DOHH2 (cell line): ENCODE results near the gene NLGN1.

Experiments used
- H3F3A ChIP-seq: fragments of 200-600 bp; sonication (generic), shearing (Covaris generic); 2 replicates; pipeline ENCODE4 v1.6.0; 2016; ENCODE audit warnings: antibody characterized with exemption, mild to moderate bottlenecking; ENCODE audit not compliant: control insufficient read depth, insufficient read depth
- H3K27ac ChIP-seq: fragments of 200-600 bp; sonication (generic); 2 replicates; pipeline ENCODE4 v1.5.1; 2014; ENCODE audit warnings: low read depth, mild to moderate bottlenecking, low read length, moderate library complexity
- H3K27me3 ChIP-seq: fragments of 200-600 bp; sonication (generic); 2 replicates; pipeline ENCODE4 v1.6.1; 2014; ENCODE audit warnings: mild to moderate bottlenecking, low read length, mixed read lengths; ENCODE audit not compliant: control insufficient read depth
- H3K36me3 ChIP-seq: fragments of 200-600 bp; sonication (generic); 2 replicates; pipeline ENCODE4 v1.6.1; 2014; ENCODE audit warnings: mild to moderate bottlenecking, low read length, moderate library complexity, mixed read lengths; ENCODE audit not compliant: control insufficient read depth
- H3K4me1 ChIP-seq: fragments of 200-600 bp; sonication (generic); 2 replicates; pipeline ENCODE4 v1.6.1; 2014; ENCODE audit warnings: mild to moderate bottlenecking, low read length, mixed read lengths; ENCODE audit not compliant: control insufficient read depth
- H3K4me2 ChIP-seq: fragments of 200-600 bp; sonication (generic); 2 replicates; pipeline ENCODE4 v1.6.0; 2014; ENCODE audit warnings: mild to moderate bottlenecking, low read length, moderate library complexity
- H3K4me3 ChIP-seq: fragments of 200-600 bp; sonication (generic); 2 replicates; pipeline ENCODE4 v1.5.1; 2014; ENCODE audit warnings: mild to moderate bottlenecking, low read length, mixed read lengths
- H3K79me2 ChIP-seq: fragments of 200-600 bp; sonication (generic); 2 replicates; pipeline ENCODE4 v1.6.1; 2014; ENCODE audit warnings: mild to moderate bottlenecking, low read length, mixed read lengths; ENCODE audit not compliant: control insufficient read depth
- H3K9me2 ChIP-seq: fragments of 200-600 bp; sonication (generic); replicated peaks from 2 replicates; pipeline ENCODE4 v1.6.1; 2014; ENCODE audit warnings: mild to moderate bottlenecking, low read length, mixed read lengths; ENCODE audit not compliant: control insufficient read depth
- H3K9me3 ChIP-seq: fragments of 200-600 bp; sonication (generic); 2 replicates; pipeline ENCODE4 v1.6.1; 2014; ENCODE audit warnings: antibody characterized with exemption, low read length, mixed read lengths; ENCODE audit not compliant: control insufficient read depth, insufficient read depth
- H4K20me1 ChIP-seq: fragments of 200-600 bp; sonication (generic); 2 replicates; pipeline ENCODE4 v1.6.0; 2014; ENCODE audit warnings: low read depth, mild to moderate bottlenecking, antibody characterized with exemption, low read length, moderate library complexity; ENCODE audit not compliant: control insufficient read depth, insufficient read depth
- EZH2phosphoT487 ChIP-seq: fragments of 200-600 bp; sonication (generic); IDR thresholded peaks from 2 replicates; pipeline ENCODE4 v1.6.1; 2017; ENCODE audit warnings: borderline replicate concordance, mild to moderate bottlenecking, antibody characterized with exemption, low read length, moderate library complexity, mixed read lengths
- TF ChIP-seq, protein P1 (sequence below): fragments of 200-600 bp; sonication (generic); IDR thresholded peaks from one replicate; pipeline ENCODE4 v1.5.1; 2014; ENCODE audit warnings: antibody characterized with exemption, mild to moderate bottlenecking, low read depth, low read length; ENCODE audit not compliant: poor library complexity, severe bottlenecking

NLGN1 gene

GRCh38 chr3:173735841-173736240 is 338.3 kb downstream of the NLGN1 start:
- Histone ChIP-seq H3K4me2 (no peak overlapping the region), H3K79me2 (no peaks in the 10 kb centered on the region), H3K36me3 (no peaks in the 10 kb centered on the region), H3K4me3 (no peak overlapping the region), H3K27me3 (no peaks in the 10 kb centered on the region), H3K9me2 (no peaks in the 10 kb centered on the region), H3F3A (no peaks in the 10 kb centered on the region), H4K20me1 (no peaks in the 10 kb centered on the region), H3K27ac (no peak overlapping the region), H3K9me3 (no peaks in the 10 kb centered on the region), H3K4me1 (no peaks in the 10 kb centered on the region)
- TF ChIP-seq EZH2phosphoT487: no peak
- TF ChIP-seq, protein P1, sequence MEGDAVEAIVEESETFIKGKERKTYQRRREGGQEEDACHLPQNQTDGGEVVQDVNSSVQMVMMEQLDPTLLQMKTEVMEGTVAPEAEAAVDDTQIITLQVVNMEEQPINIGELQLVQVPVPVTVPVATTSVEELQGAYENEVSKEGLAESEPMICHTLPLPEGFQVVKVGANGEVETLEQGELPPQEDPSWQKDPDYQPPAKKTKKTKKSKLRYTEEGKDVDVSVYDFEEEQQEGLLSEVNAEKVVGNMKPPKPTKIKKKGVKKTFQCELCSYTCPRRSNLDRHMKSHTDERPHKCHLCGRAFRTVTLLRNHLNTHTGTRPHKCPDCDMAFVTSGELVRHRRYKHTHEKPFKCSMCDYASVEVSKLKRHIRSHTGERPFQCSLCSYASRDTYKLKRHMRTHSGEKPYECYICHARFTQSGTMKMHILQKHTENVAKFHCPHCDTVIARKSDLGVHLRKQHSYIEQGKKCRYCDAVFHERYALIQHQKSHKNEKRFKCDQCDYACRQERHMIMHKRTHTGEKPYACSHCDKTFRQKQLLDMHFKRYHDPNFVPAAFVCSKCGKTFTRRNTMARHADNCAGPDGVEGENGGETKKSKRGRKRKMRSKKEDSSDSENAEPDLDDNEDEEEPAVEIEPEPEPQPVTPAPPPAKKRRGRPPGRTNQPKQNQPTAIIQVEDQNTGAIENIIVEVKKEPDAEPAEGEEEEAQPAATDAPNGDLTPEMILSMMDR: no peak

- TF ChIP-seq, protein P1: no peak
- TF ChIP-seq EZH2phosphoT487: no peak
- Histone ChIP-seq H3K27ac (no peak overlapping the region), H3K4me3 (no peak overlapping the region), H3K79me2 (no peaks in the 10 kb centered on the region), H3K9me2 (no peaks in the 10 kb centered on the region), H3K36me3 (no peaks in the 10 kb centered on the region), H4K20me1 (no peaks in the 10 kb centered on the region), H3K9me3 (no peaks in the 10 kb centered on the region), H3K27me3 (no peaks in the 10 kb centered on the region), H3K4me2 (no peak overlapping the region), H3F3A (no peaks in the 10 kb centered on the region), H3K4me1 (no peaks in the 10 kb centered on the region)
Measured at GRCh38 chr3:173737167-173737808, 339.7 kb downstream of the NLGN1 start.

GRCh38 chr3:173739726-173740125 is 342.2 kb downstream of the NLGN1 start:
- no peaks in the 10 kb centered on the region for H3K9me2 ChIP-seq
- H3K79me2 ChIP-seq: no peaks in the 10 kb centered on the region
- no peaks in the 10 kb centered on the region for H3K27me3 ChIP-seq
- H3K9me3 ChIP-seq: no peaks in the 10 kb centered on the region
- TF ChIP-seq, protein P1: no peak
- no peak for TF ChIP-seq EZH2phosphoT487
- no peak overlapping the region for H3K4me2 ChIP-seq
- no peaks in the 10 kb centered on the region for H3K36me3 ChIP-seq
- no peaks in the 10 kb centered on the region for H3F3A ChIP-seq
- no peak overlapping the region for H3K27ac ChIP-seq
- no peaks in the 10 kb centered on the region for H3K4me1 ChIP-seq
- H4K20me1 ChIP-seq: no peaks in the 10 kb centered on the region
- H3K4me3 ChIP-seq: no peak overlapping the region
